Gastrocnemius medialis (tissue), 4 donors: ENCODE results near the gene PRDM5. TPM values are rescaled to one million over a fixed set of nuclear protein-coding genes. Genes with fewer than 3 reads are reported as not detected.

Source experiments
- ATAC-seq, 2 donors: fragments of 150-250 bp; one replicate each; pipeline ENCODE4 v1.9.1; 2016
- DNase-seq, 2 donors: peaks; one replicate each; pipeline ENCODE4 v3.0.0-alpha.2; 2019
- H3K27ac ChIP-seq, 4 donors: fragments of 200-600 bp; sonication (generic); 1 replicate in 1 of 4; 2 replicates in 3 of 4; pipeline ENCODE4 v1.5.1; 2016 to 2018; ENCODE audit warnings: mild to moderate bottlenecking in 2 of 4, moderate library complexity in 1 of 4
- H3K27me3 ChIP-seq, 3 donors: fragments of 200-600 bp; sonication (generic) in 2 of 3; 1 replicate in 1 of 3; 2 replicates in 2 of 3; pipeline versions ENCODE4 v1.5.1 to v1.6.0; 2016 to 2019; ENCODE audit warnings: mild to moderate bottlenecking in 1 of 3, moderate library complexity in 1 of 3
- H3K36me3 ChIP-seq, 2 donors: fragments of 200-600 bp; sonication (generic) in 1 of 2; one replicate each; pipeline ENCODE4 v1.5.1; 2017 to 2018
- H3K4me1 ChIP-seq, 2 donors: fragments of 200-600 bp; sonication (generic) in 1 of 2; one replicate each; pipeline ENCODE4 v1.5.1; 2016 to 2017; ENCODE audit warnings: mild to moderate bottlenecking in 2 of 2
- H3K4me3 ChIP-seq, 4 donors: fragments of 200-600 bp; sonication (generic) in 3 of 4; 1 replicate in 1 of 4; 2 replicates in 3 of 4; pipeline ENCODE4 v1.5.1; 2016 to 2019; ENCODE audit warnings: mild to moderate bottlenecking in 2 of 4
- H3K9me3 ChIP-seq, 3 donors: fragments of 200-600 bp; sonication (generic) in 2 of 3; 1 replicate in 1 of 3; 2 replicates in 2 of 3; pipeline ENCODE4 v1.5.1; 2016 to 2019
- POLR2A ChIP-seq, 2 donors: fragments of 450-650 bp; IDR thresholded peaks; one replicate each; pipeline ENCODE4 v1.6.1; 2017; ENCODE audit warnings: antibody characterized with exemption in 2 of 2, mild to moderate bottlenecking in 2 of 2, moderate library complexity in 2 of 2
- in situ Hi-C, 4 donors: fragments of 200-750 bp; cut with MboI; loops; one replicate each; pipeline versions ENCODE4 v1.15.0 to v1.8.0; 2017; ENCODE audit warnings: low sequenced_read_pairs in 4 of 4
- intact Hi-C: fragments of 100-400 bp; cut with DNase I; formaldehyde crosslinking; loops from one replicate; pipeline ENCODE4 v1.15.1; 2023; ENCODE audit warnings: low total_unique reads
- total RNA-seq, 4 donors: library from RNA; depleted of rRNA; stranded (reverse); fragments of >200 nt; gene quantifications; one replicate each; pipeline versions ENCODE4 v1.1.0 to v1.2.3, GENCODE V29; 2016
- TF ChIP-seq, protein P1 (sequence below), 5 experiments: fragments of 450-650 bp in 3 of 5; fragments of 200-600 bp in 2 of 5; sonication (generic) in 2 of 5; IDR thresholded peaks in 4 of 5; conservative IDR thresholded peaks in 1 of 5; 1 replicate in 4 of 5; 2 replicates in 1 of 5; pipeline ENCODE4 v1.5.1; 2016 to 2019; ENCODE audit warnings: antibody characterized with exemption in 5 of 5, mild to moderate bottlenecking in 3 of 5, moderate library complexity in 3 of 5

Gene PRDM5
- total RNA-seq, 4 donors from 2014 or later, result 1.3 to 2.3 (median 1.6) TPM

DNA sequence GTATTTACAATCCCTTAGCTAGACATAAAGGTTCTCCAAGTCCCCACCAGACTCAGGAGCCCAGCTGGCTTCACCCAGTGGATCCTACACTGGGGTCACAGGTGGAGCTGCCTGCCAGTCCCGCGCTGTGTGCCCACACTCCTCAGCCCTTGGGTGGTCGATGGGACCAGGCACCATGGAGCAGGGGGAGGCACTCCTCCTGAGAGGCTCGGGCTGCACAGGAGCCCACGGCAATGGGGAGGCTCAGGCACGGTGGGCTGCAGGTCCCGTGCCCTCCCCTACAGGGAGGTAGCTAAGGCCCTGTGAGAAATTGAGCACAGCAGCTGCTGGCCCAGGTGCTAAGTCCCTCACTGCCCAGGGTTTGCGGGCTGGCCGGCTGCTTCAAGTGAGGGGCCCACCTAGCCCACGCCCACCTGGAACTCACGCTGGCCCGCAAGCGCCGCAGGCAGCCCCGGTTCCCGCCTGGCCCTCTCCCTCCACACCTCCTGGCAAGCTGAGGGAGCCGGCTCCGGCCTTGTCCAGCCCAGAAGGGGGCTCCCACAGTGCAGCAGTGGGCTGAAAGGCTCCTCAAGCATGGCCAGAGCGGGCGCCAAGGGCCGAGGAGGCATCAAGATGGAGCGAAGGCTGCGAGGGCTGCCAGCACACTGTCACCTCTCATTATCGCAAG, 113.9 kb downstream of the PRDM5 start:
- Histone ChIP-seq H3K4me1 (no peaks in the 10 kb centered on the region), H3K9me3 (no peaks in the 10 kb centered on the region), H3K27ac (no peak overlapping the region), H3K4me3 (no peak overlapping the region), H3K27me3 (no peaks in the 10 kb centered on the region), H3K36me3 (peaks cover 0 to 10% of the 10 kb centered on the region in 2 donors)
- ATAC-seq, result no peak
- TF ChIP-seq, protein P1, sequence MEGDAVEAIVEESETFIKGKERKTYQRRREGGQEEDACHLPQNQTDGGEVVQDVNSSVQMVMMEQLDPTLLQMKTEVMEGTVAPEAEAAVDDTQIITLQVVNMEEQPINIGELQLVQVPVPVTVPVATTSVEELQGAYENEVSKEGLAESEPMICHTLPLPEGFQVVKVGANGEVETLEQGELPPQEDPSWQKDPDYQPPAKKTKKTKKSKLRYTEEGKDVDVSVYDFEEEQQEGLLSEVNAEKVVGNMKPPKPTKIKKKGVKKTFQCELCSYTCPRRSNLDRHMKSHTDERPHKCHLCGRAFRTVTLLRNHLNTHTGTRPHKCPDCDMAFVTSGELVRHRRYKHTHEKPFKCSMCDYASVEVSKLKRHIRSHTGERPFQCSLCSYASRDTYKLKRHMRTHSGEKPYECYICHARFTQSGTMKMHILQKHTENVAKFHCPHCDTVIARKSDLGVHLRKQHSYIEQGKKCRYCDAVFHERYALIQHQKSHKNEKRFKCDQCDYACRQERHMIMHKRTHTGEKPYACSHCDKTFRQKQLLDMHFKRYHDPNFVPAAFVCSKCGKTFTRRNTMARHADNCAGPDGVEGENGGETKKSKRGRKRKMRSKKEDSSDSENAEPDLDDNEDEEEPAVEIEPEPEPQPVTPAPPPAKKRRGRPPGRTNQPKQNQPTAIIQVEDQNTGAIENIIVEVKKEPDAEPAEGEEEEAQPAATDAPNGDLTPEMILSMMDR (IDR thresholded peaks at IDR 0.05 in 4 of 5, conservative IDR thresholded peaks at IDR 0.05 in 1 of 5), result no peak
- TF ChIP-seq POLR2A (IDR thresholded peaks at IDR 0.05), result no peak
- DNase-seq, result no peak
- intact Hi-C loops (no loop called here), in situ Hi-C loops (no loop called here)

DNA sequence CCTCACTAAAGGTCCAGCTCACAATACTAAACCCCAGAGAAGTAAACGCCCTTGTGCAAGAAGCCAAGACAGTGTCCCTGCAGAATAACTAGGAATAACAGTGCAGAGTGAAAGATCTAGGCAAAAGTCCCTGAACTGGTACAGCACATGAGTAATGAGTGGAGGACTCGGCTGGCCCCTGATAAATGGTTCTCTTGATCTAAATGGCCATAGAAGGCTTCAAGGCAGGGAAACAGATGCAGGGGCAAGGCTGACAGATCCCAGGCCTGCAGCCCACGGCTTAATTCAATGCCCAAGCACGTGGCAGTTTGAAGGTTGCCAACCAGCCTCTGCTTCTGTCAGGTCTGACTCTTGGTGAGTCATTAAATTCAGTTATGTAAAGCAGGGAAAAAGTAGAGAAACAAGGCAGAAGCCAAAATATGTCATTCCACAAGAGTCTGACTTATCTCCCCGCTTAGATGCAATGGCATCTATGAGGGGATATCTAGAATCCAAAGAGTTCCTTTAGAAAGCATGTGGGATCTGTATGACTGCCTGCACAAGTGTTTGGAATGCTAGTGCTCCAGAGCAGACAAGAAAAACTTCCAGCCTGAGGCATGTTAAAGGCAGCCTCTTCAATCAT, 121.3 kb downstream of the PRDM5 start:
- intact Hi-C loops, result no loop called here

DNA sequence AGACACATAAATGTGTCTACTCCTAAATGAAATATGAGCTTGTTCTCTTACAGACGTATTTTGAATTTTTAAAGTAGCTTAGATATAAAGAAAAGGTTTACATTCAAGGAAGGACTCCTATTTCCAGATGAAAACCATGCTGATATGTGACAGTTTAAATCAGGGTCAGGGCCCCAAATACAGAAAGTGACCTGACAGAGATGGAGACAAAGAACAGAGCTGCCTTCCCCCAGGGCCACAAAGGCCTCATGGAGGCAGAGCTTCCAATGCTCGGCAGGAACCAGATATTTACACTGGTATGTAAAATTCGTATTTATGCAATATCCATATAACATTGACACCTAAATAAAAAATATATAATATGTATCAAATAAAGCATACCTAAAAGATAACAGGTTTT, 124.0 kb downstream of the PRDM5 start:
- in situ Hi-C loops (no loop called here), intact Hi-C loops (no loop called here)
- H3K4me1 ChIP-seq, result peaks cover 0 to 4% of the 10 kb centered on the region in 2 donors

More for the DNA sequence above, 121.3 kb downstream of the PRDM5 start:
- ATAC-seq (peak in 1 of 2 donors; percentile 62), DNase-seq (no peak)
- in situ Hi-C loops, result no loop called here
- no peak for TF ChIP-seq POLR2A (IDR thresholded peaks at IDR 0.05)
- TF ChIP-seq, protein P1 (IDR thresholded peaks at IDR 0.05 in 4 of 5, conservative IDR thresholded peaks at IDR 0.05 in 1 of 5), result no peak
- H3K36me3 ChIP-seq, result no peaks in the 10 kb centered on the region
- H3K27me3 ChIP-seq, result no peaks in the 10 kb centered on the region
- H3K4me3 ChIP-seq, result no peak overlapping the region
- no peaks in the 10 kb centered on the region for H3K9me3 ChIP-seq
- peaks cover 0 to 4% of the 10 kb centered on the region in 2 donors for H3K4me1 ChIP-seq
- no peak overlapping the region for H3K27ac ChIP-seq

DNA sequence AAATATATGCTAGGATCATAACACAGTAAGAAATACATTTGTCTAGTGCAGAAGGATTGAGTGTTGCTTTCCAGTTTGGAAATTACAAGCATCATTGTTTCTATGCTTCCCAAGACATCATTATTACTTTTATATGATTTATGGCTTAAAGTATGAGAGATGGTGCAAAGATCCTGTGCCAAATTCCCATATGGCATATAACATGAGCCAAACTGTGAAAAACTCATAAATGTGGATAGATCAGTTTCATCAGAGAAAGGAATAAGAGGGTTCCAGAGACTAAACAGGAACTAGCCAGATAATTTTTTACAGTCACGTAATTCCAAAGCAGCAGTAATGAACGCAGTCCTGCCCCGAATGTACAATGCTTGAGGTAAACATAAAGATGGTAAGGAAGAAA, 126.3 kb downstream of the PRDM5 start:
- H3K27ac ChIP-seq, result no peak overlapping the region
- no peak for DNase-seq
- H3K27me3 ChIP-seq, result no peaks in the 10 kb centered on the region
- no peaks in the 10 kb centered on the region for H3K36me3 ChIP-seq
- intact Hi-C loops, result no loop called here
- in situ Hi-C loops, result no loop called here
- H3K4me1 ChIP-seq, result peaks cover 0 to 2% of the 10 kb centered on the region in 2 donors
- no peak for ATAC-seq
- TF ChIP-seq, protein P1 (IDR thresholded peaks at IDR 0.05 in 4 of 5, conservative IDR thresholded peaks at IDR 0.05 in 1 of 5), result no peak
- no peak for TF ChIP-seq POLR2A (IDR thresholded peaks at IDR 0.05)
- H3K9me3 ChIP-seq, result no peaks in the 10 kb centered on the region
- H3K4me3 ChIP-seq, result no peak overlapping the region

More for the DNA sequence above, 124.0 kb downstream of the PRDM5 start:
- Histone ChIP-seq H3K36me3 (no peaks in the 10 kb centered on the region), H3K27me3 (no peaks in the 10 kb centered on the region), H3K9me3 (no peaks in the 10 kb centered on the region), H3K4me3 (no peak overlapping the region), H3K27ac (no peak overlapping the region)
- DNase-seq, result no peak
- no peak for TF ChIP-seq POLR2A (IDR thresholded peaks at IDR 0.05)
- TF ChIP-seq, protein P1 (IDR thresholded peaks at IDR 0.05 in 4 of 5, conservative IDR thresholded peaks at IDR 0.05 in 1 of 5), result no peak
- ATAC-seq, result no peak
